GM18505 (cell line): ENCODE data around the gene GORASP1.
A peak's percentile ranks its signal among the peaks of the same experiment; 100 is the strongest.

Experiments
- ATAC-seq: cut with Tn5 transposase; IDR thresholded peaks from one replicate; pipeline ENCODE4 v1.9.1; 2021; ENCODE audit not compliant: unreplicated experiment
- POLR2A ChIP-seq: IDR thresholded peaks from 4 replicates; pipeline ENCODE4 v1.6.1; 2011; ENCODE audit warnings: borderline replicate concordance; ENCODE audit not compliant: insufficient read depth, insufficient read length; ENCODE audit errors: extremely low read depth

GORASP1 gene

GRCh38 chr3:39122813-39123212 is 15.4 kb upstream of the GORASP1 start:
- no peak for TF ChIP-seq POLR2A
- peak; percentile 53 for ATAC-seq

DNA sequence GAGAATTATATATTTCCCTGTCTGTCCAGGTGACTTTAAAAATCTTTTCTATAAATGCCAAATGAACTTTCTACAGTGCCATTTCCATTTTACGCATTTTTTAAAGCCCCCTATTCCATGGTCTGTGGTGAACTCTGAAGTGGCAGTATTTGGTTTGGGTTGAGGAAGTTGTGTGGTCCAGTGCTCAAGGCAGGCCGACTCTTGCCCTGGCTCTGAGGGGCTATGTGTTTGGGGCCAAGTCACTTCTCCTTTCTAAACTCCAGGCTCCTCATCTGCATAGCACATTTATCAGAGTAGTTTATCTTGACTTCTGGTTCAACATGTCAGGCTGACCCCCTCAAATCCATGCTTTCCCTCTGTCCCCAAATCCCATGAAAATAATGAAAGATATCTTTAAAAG is 14.2 kb upstream of the GORASP1 start:
- ATAC-seq = no peak
- TF ChIP-seq POLR2A = no peak

GRCh38 chr3:39118931-39119660 is 11.7 kb upstream of the GORASP1 start:
- TF ChIP-seq POLR2A = no peak
- no peak for ATAC-seq

DNA sequence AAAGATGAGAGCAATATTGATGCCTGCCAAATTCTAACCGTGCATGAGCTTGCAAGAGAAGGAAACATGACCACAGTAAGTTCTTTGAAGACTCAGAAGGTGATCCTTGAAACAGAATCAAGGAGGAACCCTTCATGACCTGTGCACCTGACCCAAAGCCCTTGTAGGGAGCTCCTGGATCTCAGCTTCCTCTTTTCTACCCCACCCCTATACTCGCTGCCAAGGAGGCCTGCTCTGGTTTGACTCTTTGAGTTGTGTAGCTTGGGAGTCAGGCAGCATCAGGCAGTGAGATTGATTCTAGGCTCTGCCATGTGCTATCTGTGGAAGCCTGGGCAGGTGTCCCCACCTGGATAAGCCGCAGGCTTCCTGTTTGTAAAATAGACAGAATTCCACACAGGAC is 10.7 kb upstream of the GORASP1 start:
- ATAC-seq = no peak
- TF ChIP-seq POLR2A = no peak

- TF ChIP-seq POLR2A = no peak
- ATAC-seq = no peak
These were observed 8.4 kb upstream of the GORASP1 start for GRCh38 chr3:39115870-39116269.

DNA sequence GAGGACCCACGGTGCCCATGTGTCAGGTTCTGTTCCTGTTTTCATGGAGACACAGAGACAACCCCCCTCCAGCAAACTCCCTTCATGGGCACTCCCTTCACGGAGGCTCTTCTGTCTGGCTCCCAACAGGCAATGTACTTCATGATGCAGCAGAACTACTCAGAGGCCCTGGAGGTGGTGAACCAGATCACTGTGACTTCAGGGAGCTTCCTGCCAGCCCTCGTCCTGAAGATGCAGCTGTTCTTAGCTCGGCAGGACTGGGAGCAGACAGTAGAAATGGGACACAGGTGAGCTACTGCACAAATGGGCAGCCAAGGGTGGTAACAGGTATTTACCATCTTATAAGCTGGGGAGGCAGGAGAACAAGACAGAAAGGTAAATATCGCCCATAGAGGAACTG is 7.0 kb upstream of the GORASP1 start:
- ATAC-seq = no peak
- no peak for TF ChIP-seq POLR2A

- ATAC-seq = no peak
These were observed 5.9 kb upstream of the GORASP1 start for GRCh38 chr3:39113291-39113690.

GRCh38 chr3:39112535-39112934 is 5.1 kb upstream of the GORASP1 start:
- ATAC-seq = no peak
- TF ChIP-seq POLR2A = no peak

More at GRCh38 chr3:39113291-39113690, 5.9 kb upstream of the GORASP1 start:
- no peak for TF ChIP-seq POLR2A

DNA sequence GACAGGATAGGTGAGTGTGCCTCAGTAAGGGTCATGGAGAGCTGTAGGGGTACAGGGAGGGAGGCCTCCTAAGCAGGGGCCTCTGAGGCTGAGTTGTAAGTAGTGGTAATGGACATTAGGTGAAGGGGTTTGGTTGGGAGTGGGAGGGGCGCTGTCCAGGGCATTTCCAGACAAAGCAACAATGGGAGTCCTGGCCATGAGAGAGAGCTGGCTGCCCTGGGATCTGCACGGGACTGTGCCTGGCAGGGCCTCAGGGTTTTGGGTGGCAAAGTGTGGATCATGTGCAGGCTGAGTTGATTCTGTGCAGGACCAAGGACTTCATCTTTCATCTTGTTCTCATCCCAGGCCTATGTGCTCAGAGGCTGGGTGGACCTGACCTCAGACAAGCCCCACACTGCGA is 4.7 kb upstream of the GORASP1 start:
- no peak for ATAC-seq
- no peak for TF ChIP-seq POLR2A

DNA sequence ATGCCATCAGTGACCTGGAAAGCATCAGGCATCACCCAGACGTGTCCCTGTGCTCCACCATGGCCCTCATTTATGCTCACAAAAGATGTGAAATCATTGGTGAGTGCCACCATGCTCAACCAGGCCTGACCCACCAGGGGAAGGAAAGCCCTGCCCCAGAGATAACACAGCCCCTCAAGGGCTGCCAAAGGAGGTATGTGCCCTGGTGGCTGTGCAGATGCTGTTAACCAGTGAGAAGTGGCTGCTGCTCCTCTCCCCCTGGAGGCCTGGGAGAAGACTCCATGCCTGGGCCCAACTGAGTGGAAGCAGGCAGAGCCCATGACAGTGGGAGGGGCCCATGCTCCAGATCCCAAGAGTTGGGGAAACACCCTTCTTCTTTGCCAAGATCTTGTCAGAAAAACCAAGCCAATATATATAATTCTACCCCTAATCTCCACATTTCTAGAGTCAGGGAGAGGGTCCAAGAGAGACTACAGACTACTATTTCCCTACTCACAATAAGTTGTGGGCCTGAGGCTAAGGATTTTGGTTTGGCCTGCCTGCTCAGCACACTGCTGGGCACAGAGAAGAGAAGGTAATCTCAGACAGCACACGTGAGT is 2.7 kb upstream of the GORASP1 start:
- no peak for ATAC-seq
- TF ChIP-seq POLR2A = no peak

DNA sequence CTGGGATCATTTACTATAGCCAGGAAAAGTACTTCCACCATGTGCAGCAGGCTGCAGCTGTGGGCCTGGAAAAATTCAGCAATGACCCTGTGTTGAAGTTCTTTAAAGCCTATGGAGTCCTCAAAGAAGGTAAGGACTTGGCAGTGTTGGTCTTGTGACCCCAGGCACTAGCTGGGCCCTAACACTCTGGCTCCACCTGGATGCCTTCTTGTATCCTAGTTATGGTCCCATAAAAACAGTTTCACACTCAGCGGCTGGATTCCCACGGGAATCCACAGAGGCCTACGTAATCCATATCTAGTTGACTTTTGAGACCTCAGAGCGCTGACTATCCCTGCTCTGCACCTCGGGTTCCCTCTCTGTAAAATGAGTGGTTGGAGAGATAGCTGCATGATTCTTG is 1.7 kb upstream of the GORASP1 start:
- ATAC-seq = no peak
- TF ChIP-seq POLR2A = no peak

DNA sequence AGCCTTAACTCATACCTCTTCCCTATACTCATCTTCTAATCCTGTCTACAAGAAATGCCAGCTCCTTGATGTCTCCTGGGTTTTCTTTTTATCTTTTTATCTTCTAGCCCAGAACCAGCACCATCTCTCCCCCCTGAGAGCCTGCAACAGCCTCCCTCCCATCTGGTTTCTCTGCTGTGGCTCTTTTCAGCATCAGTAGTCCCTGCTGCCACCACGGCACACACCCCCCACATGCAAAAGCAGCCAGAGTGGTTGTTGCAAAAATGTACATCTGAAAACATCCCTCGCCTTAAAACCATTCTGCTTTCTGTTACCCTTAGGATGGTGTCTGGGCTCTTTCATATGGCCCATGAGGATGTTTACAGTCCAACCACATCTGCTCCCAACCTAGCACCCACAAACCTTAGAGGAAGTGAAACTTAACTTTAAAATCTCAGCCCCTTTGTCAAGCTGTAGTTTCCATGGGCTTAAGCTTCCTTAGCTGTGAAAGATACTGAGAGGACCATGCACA is 828 bp upstream of the GORASP1 start:
- peak; percentile 84 for ATAC-seq
- no peak for TF ChIP-seq POLR2A

DNA sequence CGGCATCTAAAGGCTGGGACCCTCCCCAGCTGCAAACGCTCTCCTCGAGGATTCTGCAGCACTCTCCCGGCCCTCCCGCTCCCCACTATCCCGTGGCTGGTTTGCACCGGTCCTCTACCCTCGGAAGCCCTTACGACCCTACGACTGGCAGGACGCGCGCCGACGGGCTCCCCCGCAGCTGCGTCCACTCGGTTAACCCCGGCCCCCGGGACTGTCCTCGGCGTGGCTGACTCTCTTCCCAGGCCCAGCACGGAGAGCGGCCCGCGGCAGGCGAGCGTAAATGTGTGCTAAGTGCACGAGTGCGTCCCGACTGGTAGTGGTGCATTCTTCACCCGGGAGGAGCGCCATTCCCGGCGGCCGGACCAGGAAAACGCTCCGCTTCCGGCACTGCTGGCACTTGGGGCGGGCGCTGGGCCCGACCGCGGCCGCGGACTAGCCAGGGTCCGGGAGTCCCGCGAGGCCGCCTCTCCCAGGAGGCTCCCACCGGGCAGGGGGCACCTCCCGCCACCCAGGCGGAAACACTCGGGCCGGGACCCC is 508 bp downstream of the GORASP1 start:
- TF ChIP-seq POLR2A = no peak
- ATAC-seq = peak; percentile 6

GRCh38 chr3:39106281-39106811 is 1.1 kb downstream of the GORASP1 start:
- TF ChIP-seq POLR2A = no peak
- no peak for ATAC-seq
